Memory B cell (primary cell): ENCODE results near the gene ATXN1.
"Not testable (repeated sequence)": the region's sequence is repeated elsewhere in the genome, so short reads cannot be mapped to it uniquely, and the experiment has no call there.

ENCODE experiments used
- ATAC-seq: fragments of 150-1000 bp; cut with Tn5 transposase; 2 replicates; pipeline ENCODE4 v1.10.0; 2021; ENCODE audit warnings: low read depth, mild to moderate bottlenecking, moderate library complexity
- DNase-seq, 2 donors: peaks; one replicate each; pipeline ENCODE4 v3.0.0; 2022; ENCODE audit warnings: low spot score in 2 of 2
- H3K27ac Mint-ChIP-seq: one replicate; pipeline ENCODE4 v1.8.0; 2022; ENCODE audit warnings: mild to moderate bottlenecking, moderate library complexity, mixed read lengths
- H3K27me3 Mint-ChIP-seq: one replicate; pipeline ENCODE4 v1.8.0; 2022; ENCODE audit warnings: mixed read lengths
- H3K36me3 Mint-ChIP-seq: one replicate; pipeline ENCODE4 v1.8.0; 2022; ENCODE audit warnings: mild to moderate bottlenecking, mixed read lengths
- H3K4me1 Mint-ChIP-seq: one replicate; pipeline ENCODE4 v1.8.0; 2022; ENCODE audit warnings: mixed read lengths
- H3K4me3 Mint-ChIP-seq: one replicate; pipeline ENCODE4 v1.8.0; 2022; ENCODE audit warnings: mild to moderate bottlenecking, moderate library complexity, mixed read lengths
- H3K9me3 Mint-ChIP-seq: one replicate; pipeline ENCODE4 v1.8.0; 2022; ENCODE audit warnings: mixed read lengths

Gene ATXN1

GRCh38 chr6:16412171-16412570, 349.1 kb downstream of the ATXN1 start:
- H3K4me3 Mint-ChIP-seq: no peak overlapping the region

GRCh38 chr6:16409531-16410441, 351.5 kb downstream of the ATXN1 start:
- Mint-ChIP-seq H3K27ac (peak overlapping the region; percentile 57), H3K4me3 (peak overlapping the region; percentile 73), H3K36me3 (no peaks in the 10 kb centered on the region), H3K27me3 (no peaks in the 10 kb centered on the region), H3K4me1 (peaks cover 40% of the 10 kb centered on the region), H3K9me3 (no peaks in the 10 kb centered on the region)
- peak; percentile 62 to 74 for DNase-seq
- ATAC-seq: peak; percentile 75

More at GRCh38 chr6:16412171-16412570, 349.1 kb downstream of the ATXN1 start:
- Mint-ChIP-seq H3K36me3 (no peaks in the 10 kb centered on the region), H3K27ac (peak overlapping the region; percentile 97), H3K9me3 (no peaks in the 10 kb centered on the region), H3K4me1 (peaks cover 33% of the 10 kb centered on the region), H3K27me3 (no peaks in the 10 kb centered on the region)
- no peak for DNase-seq
- no peak for ATAC-seq

GRCh38 chr6:16408766-16409165, 352.5 kb downstream of the ATXN1 start:
- ATAC-seq: no peak
- Mint-ChIP-seq H3K36me3 (no peaks in the 10 kb centered on the region), H3K27ac (no peak overlapping the region), H3K9me3 (no peaks in the 10 kb centered on the region), H3K4me3 (no peak overlapping the region), H3K27me3 (no peaks in the 10 kb centered on the region), H3K4me1 (peaks cover 35% of the 10 kb centered on the region)
- no peak for DNase-seq

- no peaks in the 10 kb centered on the region for H3K9me3 Mint-ChIP-seq
- H3K36me3 Mint-ChIP-seq: peaks cover 3% of the 10 kb centered on the region
- H3K27ac Mint-ChIP-seq: peak overlapping the region; percentile 93
- ATAC-seq (no peak), DNase-seq (no peak)
- H3K27me3 Mint-ChIP-seq: no peaks in the 10 kb centered on the region
- H3K4me3 Mint-ChIP-seq: peak overlapping the region; percentile 24
- peaks cover 30% of the 10 kb centered on the region for H3K4me1 Mint-ChIP-seq
Observed at GRCh38 chr6:16406966-16407365, 354.3 kb downstream of the ATXN1 start.

- not testable (repeated sequence) for H3K27me3 Mint-ChIP-seq
Observed at GRCh38 chr6:16406538-16406937, 354.7 kb downstream of the ATXN1 start.

GRCh38 chr6:16405375-16405774, 355.9 kb downstream of the ATXN1 start:
- Mint-ChIP-seq H3K27ac (no peak overlapping the region), H3K9me3 (no peaks in the 10 kb centered on the region), H3K4me1 (peaks cover 25% of the 10 kb centered on the region), H3K36me3 (peaks cover 6% of the 10 kb centered on the region), H3K4me3 (no peak overlapping the region), H3K27me3 (no peaks in the 10 kb centered on the region)
- ATAC-seq: no peak
- DNase-seq: no peak

More at GRCh38 chr6:16406538-16406937, 354.7 kb downstream of the ATXN1 start:
- peak overlapping the region; percentile 24 for H3K4me3 Mint-ChIP-seq
- not testable (repeated sequence) for H3K9me3 Mint-ChIP-seq, H3K36me3 Mint-ChIP-seq
- peak in 1 of 2 donors; percentile 29 for DNase-seq
- peak overlapping the region; percentile 93 for H3K27ac Mint-ChIP-seq
- ATAC-seq: peak; percentile 41
- H3K4me1 Mint-ChIP-seq: peaks cover 26% of the 10 kb centered on the region

GRCh38 chr6:16404456-16404855, 356.8 kb downstream of the ATXN1 start:
- peaks cover 18% of the 10 kb centered on the region for H3K4me1 Mint-ChIP-seq
- DNase-seq: no peak

GRCh38 chr6:16403831-16404230, 357.4 kb downstream of the ATXN1 start:
- peaks cover 18% of the 10 kb centered on the region for H3K4me1 Mint-ChIP-seq
- H3K9me3 Mint-ChIP-seq: no peaks in the 10 kb centered on the region
- no peak overlapping the region for H3K4me3 Mint-ChIP-seq
- peaks cover 6% of the 10 kb centered on the region for H3K36me3 Mint-ChIP-seq
- DNase-seq (no peak), ATAC-seq (no peak)
- H3K27ac Mint-ChIP-seq: peak overlapping the region; percentile 43
- no peaks in the 10 kb centered on the region for H3K27me3 Mint-ChIP-seq

More at GRCh38 chr6:16404456-16404855, 356.8 kb downstream of the ATXN1 start:
- no peak overlapping the region for H3K4me3 Mint-ChIP-seq
- no peaks in the 10 kb centered on the region for H3K27me3 Mint-ChIP-seq
- no peak overlapping the region for H3K27ac Mint-ChIP-seq
- no peaks in the 10 kb centered on the region for H3K9me3 Mint-ChIP-seq
- peaks cover 6% of the 10 kb centered on the region for H3K36me3 Mint-ChIP-seq
- no peak for ATAC-seq

GRCh38 chr6:16402581-16402900, 358.7 kb downstream of the ATXN1 start:
- ATAC-seq (no peak), DNase-seq (no peak)
- H3K36me3 Mint-ChIP-seq: peaks cover 6% of the 10 kb centered on the region
- H3K4me1 Mint-ChIP-seq: peaks cover 12% of the 10 kb centered on the region
- no peaks in the 10 kb centered on the region for H3K27me3 Mint-ChIP-seq
- H3K27ac Mint-ChIP-seq: no peak overlapping the region
- H3K4me3 Mint-ChIP-seq: no peak overlapping the region
- no peaks in the 10 kb centered on the region for H3K9me3 Mint-ChIP-seq

GRCh38 chr6:16400248-16400760, 361.0 kb downstream of the ATXN1 start:
- peaks cover 5% of the 10 kb centered on the region for H3K4me1 Mint-ChIP-seq
- peaks cover 6% of the 10 kb centered on the region for H3K36me3 Mint-ChIP-seq
- no peak overlapping the region for H3K27ac Mint-ChIP-seq
- DNase-seq (no peak), ATAC-seq (no peak)
- H3K9me3 Mint-ChIP-seq: no peaks in the 10 kb centered on the region
- H3K27me3 Mint-ChIP-seq: no peaks in the 10 kb centered on the region
- H3K4me3 Mint-ChIP-seq: no peak overlapping the region

- H3K27ac Mint-ChIP-seq: no peak overlapping the region
- no peaks in the 10 kb centered on the region for H3K9me3 Mint-ChIP-seq
- H3K36me3 Mint-ChIP-seq: peaks cover 6% of the 10 kb centered on the region
- peaks cover 5% of the 10 kb centered on the region for H3K4me1 Mint-ChIP-seq
- H3K27me3 Mint-ChIP-seq: no peaks in the 10 kb centered on the region
- ATAC-seq (no peak), DNase-seq (no peak)
- H3K4me3 Mint-ChIP-seq: no peak overlapping the region
Observed at GRCh38 chr6:16399695-16400094, 361.6 kb downstream of the ATXN1 start.

- Mint-ChIP-seq H3K36me3 (peaks cover 6% of the 10 kb centered on the region), H3K27ac (no peak overlapping the region), H3K4me1 (peaks cover 5% of the 10 kb centered on the region), H3K27me3 (no peaks in the 10 kb centered on the region), H3K4me3 (no peak overlapping the region), H3K9me3 (no peaks in the 10 kb centered on the region)
- ATAC-seq: no peak
- DNase-seq: no peak
Observed at GRCh38 chr6:16399158-16399557, 362.1 kb downstream of the ATXN1 start.

- H3K36me3 Mint-ChIP-seq: peaks cover 4% of the 10 kb centered on the region
- ATAC-seq (no peak), DNase-seq (no peak)
- H3K4me3 Mint-ChIP-seq: no peak overlapping the region
- no peaks in the 10 kb centered on the region for H3K27me3 Mint-ChIP-seq
- no peak overlapping the region for H3K27ac Mint-ChIP-seq
- peaks cover 2% of the 10 kb centered on the region for H3K4me1 Mint-ChIP-seq
- no peaks in the 10 kb centered on the region for H3K9me3 Mint-ChIP-seq
Observed at GRCh38 chr6:16398587-16398986, 362.7 kb downstream of the ATXN1 start.

GRCh38 chr6:16397623-16398022, 363.6 kb downstream of the ATXN1 start:
- DNase-seq (no peak), ATAC-seq (no peak)
- peaks cover 3% of the 10 kb centered on the region for H3K36me3 Mint-ChIP-seq
- H3K27me3 Mint-ChIP-seq: no peaks in the 10 kb centered on the region
- H3K9me3 Mint-ChIP-seq: no peaks in the 10 kb centered on the region
- no peak overlapping the region for H3K4me3 Mint-ChIP-seq
- no peaks in the 10 kb centered on the region for H3K4me1 Mint-ChIP-seq
- H3K27ac Mint-ChIP-seq: no peak overlapping the region
